Measurements from ENCODE around the gene SERPINE1.

SERPINE1 gene

DNA sequence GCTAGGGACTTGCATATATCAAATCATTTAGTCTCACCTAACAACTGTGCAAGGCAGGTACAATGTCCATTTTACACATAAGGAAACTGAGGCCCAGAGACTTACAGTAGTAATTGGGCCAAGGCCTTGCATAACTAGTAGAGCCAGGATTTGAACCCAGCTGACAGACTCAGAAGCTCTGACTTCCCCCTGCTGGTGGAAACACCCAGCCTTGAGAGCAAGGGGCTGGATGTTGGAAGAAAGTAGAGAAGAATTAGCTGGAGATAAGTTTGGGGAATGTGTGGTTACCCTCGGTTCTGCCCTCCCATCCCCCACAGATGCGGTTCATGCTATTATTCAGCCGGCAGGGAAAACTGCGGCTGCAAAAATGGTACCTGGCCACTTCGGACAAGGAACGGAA, 29.4 kb downstream of the SERPINE1 start:
- peaks cover 4% of the 10 kb centered on the region for H3K4me1 Mint-ChIP-seq
- H3K36me3 Mint-ChIP-seq (ENCODE audit: low read depth): peaks cover 13% of the 10 kb centered on the region
- H3K9me3 Mint-ChIP-seq: no peaks in the 10 kb centered on the region
- peak overlapping the region in 1 of 3 experiments; percentile 65 for H3K27ac Mint-ChIP-seq
- H3K27me3 Mint-ChIP-seq (ENCODE audit: low read depth): peaks cover 19% of the 10 kb centered on the region
- H3K4me3 Mint-ChIP-seq: peak overlapping the region; percentile 66 to 71 (median 69)
- no peak for TF ChIP-seq CTCF (IDR thresholded peaks at IDR 0.05; ENCODE audit: unreplicated experiment in 3 of 3)

DNA sequence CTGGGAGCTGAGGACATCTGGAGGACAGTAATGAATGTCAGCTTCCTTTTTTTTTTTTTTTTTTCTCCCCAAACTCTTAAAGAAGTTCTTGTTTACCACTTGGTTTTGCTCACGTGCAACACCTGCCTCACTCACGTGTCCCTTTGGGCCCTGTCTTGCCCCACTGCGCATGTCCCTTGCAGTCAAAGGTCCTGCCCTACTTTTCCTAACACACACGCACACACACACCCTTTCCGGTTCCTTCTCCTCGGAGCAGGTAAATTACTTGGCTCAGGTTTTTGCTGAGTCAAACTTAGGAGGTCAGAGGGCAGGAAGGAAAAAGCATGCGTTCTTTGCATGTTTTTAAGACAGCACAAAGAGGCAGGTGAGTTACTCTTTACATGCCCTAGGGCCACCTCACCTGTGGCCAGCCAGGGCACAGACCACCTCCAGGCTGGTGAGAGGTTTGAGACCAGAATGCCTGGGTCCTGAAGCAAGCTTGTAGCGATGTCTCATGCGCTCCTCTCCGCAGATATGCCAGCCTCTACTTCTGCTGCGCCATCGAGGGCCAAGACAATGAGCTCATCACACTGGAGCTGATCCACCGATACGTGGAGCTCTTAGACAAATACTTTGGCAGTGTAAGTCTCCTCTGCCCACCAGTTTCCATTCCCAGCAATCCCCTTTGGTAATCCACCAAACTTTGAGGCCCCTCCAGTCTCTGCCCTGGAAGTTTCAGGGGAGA, 30.1 kb downstream of the SERPINE1 start:
- Mint-ChIP-seq H3K27ac (peak overlapping the region in 1 of 3 experiments; percentile 65), H3K4me3 (peak overlapping the region; percentile 66 to 71 (median 69)), H3K27me3 (ENCODE audit: low read depth) (peaks cover 24% of the 10 kb centered on the region)

GRCh38 chr7:101159696-101160674, 33.1 kb downstream of the SERPINE1 start:
- Mint-ChIP-seq H3K27ac (no peak overlapping the region), H3K27me3 (ENCODE audit: low read depth) (peaks cover 42% of the 10 kb centered on the region), H3K4me3 (no peak overlapping the region), H3K9me3 (no peaks in the 10 kb centered on the region), H3K4me1 (peaks cover 5% of the 10 kb centered on the region), H3K36me3 (ENCODE audit: low read depth) (peaks cover 13% of the 10 kb centered on the region)
- no peak for TF ChIP-seq CTCF (IDR thresholded peaks at IDR 0.05; ENCODE audit: unreplicated experiment in 3 of 3)

More for the DNA sequence above, 30.1 kb downstream of the SERPINE1 start:
- peaks cover 13% of the 10 kb centered on the region for H3K36me3 Mint-ChIP-seq (ENCODE audit: low read depth)
- no peaks in the 10 kb centered on the region for H3K9me3 Mint-ChIP-seq
- peaks cover 4% of the 10 kb centered on the region for H3K4me1 Mint-ChIP-seq
- no peak for TF ChIP-seq CTCF (IDR thresholded peaks at IDR 0.05; ENCODE audit: unreplicated experiment in 3 of 3)

- Mint-ChIP-seq H3K9me3 (no peaks in the 10 kb centered on the region), H3K27me3 (ENCODE audit: low read depth) (peaks cover 49% of the 10 kb centered on the region), H3K4me1 (peaks cover 10% of the 10 kb centered on the region), H3K36me3 (ENCODE audit: low read depth) (peaks cover 13% of the 10 kb centered on the region), H3K27ac (peak overlapping the region in 1 of 3 experiments; percentile 70), H3K4me3 (peak overlapping the region in 2 of 3 experiments; percentile 31 to 50)
- TF ChIP-seq CTCF (IDR thresholded peaks at IDR 0.05; ENCODE audit: unreplicated experiment in 3 of 3): no peak
Measured at GRCh38 chr7:101160910-101161309, 34.0 kb downstream of the SERPINE1 start.

DNA sequence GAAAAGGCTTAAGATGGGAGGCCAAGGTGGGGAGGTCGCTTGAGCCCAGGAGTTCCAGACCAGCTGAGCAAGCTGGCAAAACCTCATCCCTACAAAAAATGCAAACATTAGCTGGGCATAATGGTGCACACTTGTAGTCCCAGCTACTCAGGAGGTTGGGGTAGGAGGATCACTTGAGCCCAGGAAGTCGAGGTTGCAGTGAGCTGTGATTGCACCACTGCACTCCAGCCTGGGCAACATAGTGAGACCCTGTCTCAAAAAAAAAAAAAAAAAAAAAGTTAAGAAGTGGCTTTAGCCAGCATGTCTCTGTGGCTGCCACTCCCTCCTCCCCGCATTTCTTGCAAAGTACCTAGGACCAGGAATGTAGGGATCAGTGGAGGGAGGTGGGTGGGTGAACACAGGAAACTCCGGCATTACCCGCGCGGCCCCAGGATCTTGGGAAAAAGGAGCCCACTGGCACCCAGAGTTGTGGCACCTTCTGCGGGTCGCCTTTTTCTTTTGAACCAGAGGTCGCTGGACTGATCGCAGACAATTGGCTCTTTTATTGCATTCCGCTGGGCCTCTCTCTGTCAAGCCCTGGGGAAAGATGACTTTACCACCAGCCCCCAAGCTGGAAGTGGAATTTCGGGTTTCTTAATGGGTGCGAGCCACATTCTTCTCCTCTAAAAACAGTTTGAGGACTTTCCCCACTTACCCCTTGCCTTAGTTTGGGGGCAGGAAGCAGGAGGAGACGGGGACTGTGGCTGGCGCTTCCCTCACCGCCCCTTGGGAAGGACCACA, 35.0 kb downstream of the SERPINE1 start:
- no peaks in the 10 kb centered on the region for H3K9me3 Mint-ChIP-seq
- H3K36me3 Mint-ChIP-seq (ENCODE audit: low read depth): peaks cover 13% of the 10 kb centered on the region
- H3K4me3 Mint-ChIP-seq: peak overlapping the region; percentile 74 to 82 (median 76)
- peaks cover 58% of the 10 kb centered on the region for H3K27me3 Mint-ChIP-seq (ENCODE audit: low read depth)
- TF ChIP-seq CTCF (IDR thresholded peaks at IDR 0.05; ENCODE audit: unreplicated experiment in 3 of 3): no peak
- peaks cover 15% of the 10 kb centered on the region for H3K4me1 Mint-ChIP-seq
- peak overlapping the region in 1 of 3 experiments; percentile 26 for H3K27ac Mint-ChIP-seq
